HG03066 (cell line): ENCODE measurements around the gene LIN28A.

Experiments used
- ATAC-seq: cut with Tn5 transposase; IDR thresholded peaks from one replicate; pipeline ENCODE4 v1.9.1; 2021; ENCODE audit warnings: low read depth; ENCODE audit not compliant: unreplicated experiment

LIN28A gene

DNA sequence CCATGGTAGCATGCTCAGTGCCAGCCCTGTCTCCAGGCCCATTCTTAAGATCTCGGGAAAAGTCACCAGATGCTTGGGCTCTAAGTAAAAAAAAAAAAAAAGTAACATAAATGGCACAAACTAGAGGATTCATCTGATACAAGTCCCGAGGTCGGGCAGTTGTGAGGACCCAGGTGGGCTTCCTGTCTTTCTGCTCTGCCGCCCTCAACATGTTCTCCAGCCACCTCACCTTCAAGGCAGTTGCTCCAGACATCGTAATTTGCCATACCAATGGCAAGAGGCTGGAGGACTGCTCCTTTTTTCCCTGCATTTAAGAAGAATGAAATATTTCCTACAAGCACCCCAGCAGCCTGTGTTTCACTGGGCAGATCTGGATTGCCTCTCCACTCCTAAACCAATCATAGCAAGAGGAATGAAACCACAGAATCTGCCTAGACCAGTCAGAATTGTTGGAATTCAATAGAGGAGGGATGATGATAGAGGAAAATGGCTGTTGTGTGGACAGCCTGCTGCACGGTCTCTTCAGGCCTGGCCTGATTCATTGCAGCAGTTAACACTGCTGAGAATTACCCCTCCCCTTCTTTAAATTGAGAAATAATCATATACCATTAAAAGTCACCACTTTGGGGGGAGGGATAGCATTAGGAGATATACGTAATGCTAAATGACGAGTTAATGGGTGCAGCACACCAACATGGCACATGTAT, 67.0 kb downstream of the LIN28A start:
- ATAC-seq = no peak

DNA sequence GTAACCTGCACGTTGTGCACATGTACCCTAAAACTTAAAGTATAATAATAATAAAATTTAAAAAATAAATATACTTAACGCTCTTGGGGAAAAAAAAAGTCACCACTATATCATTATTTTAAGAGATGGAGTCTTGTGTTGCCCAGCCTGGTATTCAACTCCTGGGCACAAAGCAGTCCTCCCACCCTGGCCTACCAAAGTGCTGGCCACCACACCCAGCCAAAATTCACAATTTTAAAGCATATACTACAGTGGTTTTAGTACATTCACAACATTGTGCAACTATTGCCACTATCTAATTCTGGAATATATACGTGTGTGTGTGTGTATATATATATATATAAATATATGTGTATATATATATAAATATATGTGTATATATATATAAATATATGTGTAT, 67.5 kb downstream of the LIN28A start:
- no peak for ATAC-seq

DNA sequence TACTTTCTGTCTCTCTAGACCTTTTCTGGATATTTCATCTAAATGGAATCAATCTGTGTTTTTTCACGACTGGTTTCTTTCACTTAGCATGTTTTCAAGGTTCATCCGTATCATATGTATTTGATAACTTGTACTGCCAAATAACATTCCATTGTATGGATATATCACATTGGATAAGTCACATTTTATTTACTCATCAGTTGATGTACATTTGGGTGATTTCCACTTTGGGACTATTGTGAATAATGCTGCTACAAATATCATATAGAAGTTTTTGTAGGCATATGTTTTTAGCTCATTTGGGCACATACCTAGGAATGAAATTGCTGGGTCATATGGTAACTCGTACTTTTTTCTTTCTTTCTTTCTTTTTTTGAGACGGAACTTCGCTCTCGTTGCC, 68.4 kb downstream of the LIN28A start:
- no peak for ATAC-seq
